ENCODE results near the gene EHMT1. TPM values are rescaled to one million over a fixed set of nuclear protein-coding genes. Genes with fewer than 3 reads are reported as not detected.
A peak's percentile ranks its signal among the peaks of the same experiment; 100 is the strongest.

The EHMT1 gene
- total RNA-seq, 1 donor from 2014 or later = 82.7 TPM

DNA sequence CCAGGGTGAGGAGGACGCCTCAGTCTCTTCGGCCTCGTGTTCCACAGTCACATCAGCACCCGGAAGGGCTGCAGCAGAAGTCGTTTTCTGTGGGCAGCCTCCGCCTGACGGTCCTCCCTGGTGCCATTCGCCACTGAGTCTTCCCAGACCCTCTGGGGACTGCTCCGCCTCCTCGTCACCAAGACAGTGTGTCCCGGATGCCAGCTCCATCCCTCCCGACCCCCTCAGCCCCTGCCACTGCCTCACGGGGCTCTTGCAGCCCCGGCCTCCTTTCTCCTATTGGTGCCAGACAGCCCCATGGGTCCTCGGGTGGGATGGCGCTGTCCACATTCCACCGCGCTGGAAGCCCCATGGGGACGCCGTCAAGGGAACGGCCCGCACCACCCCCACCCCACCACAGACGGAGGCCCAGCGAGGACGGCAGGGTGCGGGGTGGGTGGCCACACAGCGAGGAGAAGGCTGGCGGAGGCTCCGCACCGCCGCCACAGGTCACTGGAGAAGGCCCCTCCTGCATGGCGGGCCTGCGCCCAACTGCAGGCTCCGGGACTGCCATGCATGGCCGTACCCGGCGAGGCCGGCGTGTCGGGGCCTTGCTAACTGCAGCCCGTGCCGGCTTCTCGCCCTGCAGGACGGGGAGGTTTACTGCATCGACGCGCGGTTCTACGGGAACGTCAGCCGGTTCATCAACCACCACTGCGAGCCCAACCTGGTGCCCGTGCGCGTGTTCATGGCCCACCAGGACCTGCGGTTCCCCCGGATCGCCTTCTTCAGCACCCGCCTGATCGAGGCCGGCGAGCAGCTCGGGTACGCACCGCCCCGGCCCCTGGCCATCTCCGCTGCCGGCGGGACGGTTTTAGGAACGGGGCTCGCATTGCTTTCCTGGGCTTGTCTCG is 215.2 kb downstream of the EHMT1 start:
- Histone ChIP-seq H3K9me3 (no peaks in the 10 kb centered on the region), H3K4me1 (no peaks in the 10 kb centered on the region), H3K36me3 (peaks cover 54% of the 10 kb centered on the region), H3K4me3 (no peak overlapping the region), H3K27me3 (no peaks in the 10 kb centered on the region), H3K27ac (no peak overlapping the region)
- intact Hi-C loops (cut with DNase I) = no loop called here
- ATAC-seq (peak; percentile 4), DNase-seq (no peak)
- no peak for TF ChIP-seq CTCF (IDR thresholded peaks at IDR 0.05)

- Histone ChIP-seq H3K36me3 (peaks cover 54% of the 10 kb centered on the region), H3K27ac (no peak overlapping the region), H3K27me3 (no peaks in the 10 kb centered on the region), H3K4me1 (no peaks in the 10 kb centered on the region), H3K9me3 (no peaks in the 10 kb centered on the region), H3K4me3 (no peak overlapping the region)
- intact Hi-C loops (cut with DNase I) = no loop called here
- no peak for TF ChIP-seq CTCF (IDR thresholded peaks at IDR 0.05)
- ATAC-seq (no peak), DNase-seq (no peak)
Observed at GRCh38 chr9:137834846-137835546, 216.2 kb downstream of the EHMT1 start.

GRCh38 chr9:137836151-137836830 is 217.5 kb downstream of the EHMT1 start:
- no peak overlapping the region for H3K27ac ChIP-seq
- H3K27me3 ChIP-seq = no peaks in the 10 kb centered on the region
- ATAC-seq = no peak
- H3K9me3 ChIP-seq = no peaks in the 10 kb centered on the region
- H3K4me1 ChIP-seq = no peaks in the 10 kb centered on the region
- H3K4me3 ChIP-seq = no peak overlapping the region
- DNase-seq = no peak
- TF ChIP-seq CTCF (IDR thresholded peaks at IDR 0.05) = no peak
- intact Hi-C loops (cut with DNase I) = no loop called here
- peaks cover 47% of the 10 kb centered on the region for H3K36me3 ChIP-seq

DNA sequence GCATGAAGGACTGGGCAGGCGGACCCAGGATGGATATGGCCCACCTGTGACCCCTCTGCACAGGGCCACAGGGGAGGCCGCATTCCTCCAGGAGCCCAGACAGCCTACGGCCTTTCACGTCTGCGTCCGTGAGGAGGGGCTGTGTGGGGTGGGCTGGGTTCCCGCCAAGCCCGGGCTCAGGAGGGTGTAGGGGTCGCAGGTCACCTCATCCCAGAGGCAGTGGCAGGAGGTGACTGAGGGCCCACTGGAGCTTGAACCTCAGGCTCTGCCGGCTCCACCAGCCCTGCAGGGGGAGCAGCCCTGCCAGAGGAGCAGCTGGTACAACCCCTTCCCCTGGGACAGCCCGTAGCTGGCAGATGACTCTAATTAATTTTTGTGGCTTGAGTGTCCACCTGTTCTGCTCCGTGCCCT is 218.0 kb downstream of the EHMT1 start:
- Histone ChIP-seq H3K9me3 (no peaks in the 10 kb centered on the region), H3K36me3 (peaks cover 47% of the 10 kb centered on the region), H3K27ac (no peak overlapping the region), H3K4me3 (no peak overlapping the region), H3K4me1 (no peaks in the 10 kb centered on the region), H3K27me3 (no peaks in the 10 kb centered on the region)
- no peak for TF ChIP-seq CTCF (IDR thresholded peaks at IDR 0.05)
- DNase-seq = no peak
- ATAC-seq = no peak
- intact Hi-C loops (cut with DNase I) = no loop called here

GRCh38 chr9:137837345-137838278 is 218.8 kb downstream of the EHMT1 start:
- intact Hi-C loops (cut with DNase I) = no loop called here
- TF ChIP-seq CTCF (IDR thresholded peaks at IDR 0.05) = no peak
- H3K4me1 ChIP-seq = no peaks in the 10 kb centered on the region
- DNase-seq (no peak), ATAC-seq (peak; percentile 16)
- H3K27me3 ChIP-seq = no peaks in the 10 kb centered on the region
- peaks cover 46% of the 10 kb centered on the region for H3K36me3 ChIP-seq
- H3K9me3 ChIP-seq = no peaks in the 10 kb centered on the region
- no peak overlapping the region for H3K27ac ChIP-seq
- no peak overlapping the region for H3K4me3 ChIP-seq

Measured in upper lobe of right lung (tissue), 1 donor.